Measurements from ENCODE around the gene STK39.
A peak's percentile ranks its signal among the peaks of the same experiment; 100 is the strongest.

The STK39 gene

DNA sequence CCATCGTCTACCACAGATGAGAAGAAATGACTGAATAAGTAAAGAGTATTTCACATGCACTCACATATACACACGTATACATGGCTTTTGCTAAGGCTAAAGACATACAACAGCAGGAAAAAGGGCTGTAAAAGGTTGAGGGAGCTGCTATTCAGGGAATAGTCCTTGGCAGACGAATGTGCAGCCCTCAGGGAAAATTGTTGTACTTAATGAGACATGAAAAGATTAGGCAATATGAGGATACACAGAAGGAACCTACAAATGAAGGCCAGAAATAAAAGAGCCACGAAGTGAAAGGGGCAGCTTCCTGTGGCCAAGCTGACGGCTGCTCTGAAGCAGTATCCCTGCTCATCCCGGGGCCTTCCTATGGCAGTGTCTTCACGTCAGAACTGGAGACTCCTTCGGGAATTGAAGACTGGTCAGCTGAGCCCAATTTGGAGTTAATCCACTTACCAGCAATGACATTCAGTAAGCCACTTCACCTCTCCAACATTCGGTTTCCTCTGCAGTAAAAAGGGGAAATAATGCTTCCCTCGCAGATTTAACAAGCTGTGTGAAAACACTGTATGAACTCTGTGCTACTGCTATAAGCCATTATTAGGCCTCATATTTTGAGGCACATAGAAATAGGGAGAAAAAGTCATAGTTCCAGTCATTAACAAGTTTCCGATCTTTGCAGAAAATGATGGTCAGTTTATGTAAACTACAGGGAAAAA is 221.8 kb downstream of the STK39 start:
- H3K9me3 ChIP-seq (ENCODE audit: control insufficient read depth in 1 of 2, low read length in 2 of 2): no peaks in the 10 kb centered on the region
- H3K4me1 ChIP-seq (ENCODE audit: control insufficient read depth in 1 of 2, insufficient read depth in 2 of 2, low read length in 2 of 2): peaks cover 21 to 25% of the 10 kb centered on the region in 2 donors
- H3K27ac ChIP-seq (ENCODE audit: low read depth, low read length): no peak overlapping the region
- H3K4me3 ChIP-seq (ENCODE audit: low read depth in 1 of 2, low read length in 2 of 2): peak overlapping the region in 1 of 2 donors; percentile 5
- H3K9ac ChIP-seq (ENCODE audit: low read depth in 1 of 2, low read length in 2 of 2): no peak overlapping the region
- peaks cover 4% of the 10 kb centered on the region in 2 donors for H3K36me3 ChIP-seq (ENCODE audit: control insufficient read depth in 1 of 2, insufficient read depth in 2 of 2, low read length in 2 of 2)
- H3K27me3 ChIP-seq (ENCODE audit: control insufficient read depth in 1 of 2, insufficient read depth in 2 of 2, low read length in 2 of 2): no peaks in the 10 kb centered on the region

DNA sequence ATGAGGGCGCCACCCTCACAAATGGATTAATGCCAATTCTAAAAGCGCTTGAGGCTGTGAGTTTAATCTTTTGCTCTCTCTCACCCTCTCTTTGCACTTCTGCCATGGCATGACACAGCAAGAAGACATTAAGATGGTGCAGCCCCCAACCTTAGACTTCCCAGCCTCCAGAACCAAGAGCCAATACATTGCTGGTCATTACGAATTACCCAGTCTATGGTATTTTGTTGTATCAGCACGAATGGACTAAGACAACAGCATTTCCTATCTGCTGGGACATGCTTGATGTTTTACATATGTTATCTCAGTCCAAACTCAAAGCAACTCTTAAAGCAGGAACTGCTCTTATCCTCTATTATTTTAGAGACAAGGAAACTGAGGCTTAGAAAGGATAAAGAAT is 222.9 kb downstream of the STK39 start:
- Histone ChIP-seq H3K9ac (ENCODE audit: low read depth in 1 of 2, low read length in 2 of 2) (no peak overlapping the region), H3K4me1 (ENCODE audit: control insufficient read depth in 1 of 2, insufficient read depth in 2 of 2, low read length in 2 of 2) (peaks cover 21 to 25% of the 10 kb centered on the region in 2 donors), H3K27me3 (ENCODE audit: control insufficient read depth in 1 of 2, insufficient read depth in 2 of 2, low read length in 2 of 2) (no peaks in the 10 kb centered on the region), H3K9me3 (ENCODE audit: control insufficient read depth in 1 of 2, low read length in 2 of 2) (no peaks in the 10 kb centered on the region), H3K36me3 (ENCODE audit: control insufficient read depth in 1 of 2, insufficient read depth in 2 of 2, low read length in 2 of 2) (peaks cover 4% of the 10 kb centered on the region in 2 donors), H3K27ac (ENCODE audit: low read depth, low read length) (no peak overlapping the region), H3K4me3 (ENCODE audit: low read depth in 1 of 2, low read length in 2 of 2) (no peak overlapping the region)

DNA sequence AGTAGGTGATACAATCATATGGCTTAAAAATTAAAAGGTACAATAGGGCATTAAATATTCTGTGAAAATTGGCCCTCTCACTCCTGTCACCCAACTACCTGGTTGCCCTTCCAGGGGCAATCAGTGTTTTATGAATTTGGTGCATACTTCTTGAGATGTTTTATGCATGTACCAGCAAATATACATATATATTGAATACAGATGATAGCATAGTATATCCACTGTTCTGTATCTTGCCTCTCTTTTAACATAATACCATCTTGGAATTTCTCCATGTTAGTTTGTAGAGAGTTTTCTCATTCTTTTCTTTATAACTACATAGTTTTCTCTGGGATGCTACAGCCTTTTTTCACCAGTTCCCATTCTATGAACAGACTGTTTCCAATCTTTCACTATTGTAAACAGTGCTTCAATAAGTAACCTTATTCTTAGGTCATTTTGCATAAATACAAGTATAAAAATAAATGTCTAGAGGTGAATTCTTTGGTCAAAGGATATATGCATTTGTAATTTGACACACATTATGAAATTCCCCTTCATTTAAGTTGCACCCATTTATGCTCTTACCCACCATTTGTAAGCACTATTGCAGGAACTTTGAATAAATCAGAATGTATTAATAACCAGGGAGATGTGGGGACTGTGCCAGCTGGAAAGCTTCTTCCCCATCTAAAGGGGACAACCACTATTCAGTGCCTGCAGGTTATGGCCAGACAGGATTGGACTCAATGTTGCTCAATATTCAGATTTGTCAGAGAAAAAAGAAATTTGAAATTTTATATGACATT is 225.4 kb downstream of the STK39 start:
- Histone ChIP-seq H3K27ac (ENCODE audit: low read depth, low read length) (no peak overlapping the region), H3K36me3 (ENCODE audit: control insufficient read depth in 1 of 2, insufficient read depth in 2 of 2, low read length in 2 of 2) (peaks cover 4% of the 10 kb centered on the region in 2 donors), H3K4me3 (ENCODE audit: low read depth in 1 of 2, low read length in 2 of 2) (no peak overlapping the region), H3K9me3 (ENCODE audit: control insufficient read depth in 1 of 2, low read length in 2 of 2) (no peaks in the 10 kb centered on the region), H3K9ac (ENCODE audit: low read depth in 1 of 2, low read length in 2 of 2) (no peak overlapping the region), H3K27me3 (ENCODE audit: control insufficient read depth in 1 of 2, insufficient read depth in 2 of 2, low read length in 2 of 2) (no peaks in the 10 kb centered on the region), H3K4me1 (ENCODE audit: control insufficient read depth in 1 of 2, insufficient read depth in 2 of 2, low read length in 2 of 2) (peaks cover 6 to 23% of the 10 kb centered on the region in 2 donors)

DNA sequence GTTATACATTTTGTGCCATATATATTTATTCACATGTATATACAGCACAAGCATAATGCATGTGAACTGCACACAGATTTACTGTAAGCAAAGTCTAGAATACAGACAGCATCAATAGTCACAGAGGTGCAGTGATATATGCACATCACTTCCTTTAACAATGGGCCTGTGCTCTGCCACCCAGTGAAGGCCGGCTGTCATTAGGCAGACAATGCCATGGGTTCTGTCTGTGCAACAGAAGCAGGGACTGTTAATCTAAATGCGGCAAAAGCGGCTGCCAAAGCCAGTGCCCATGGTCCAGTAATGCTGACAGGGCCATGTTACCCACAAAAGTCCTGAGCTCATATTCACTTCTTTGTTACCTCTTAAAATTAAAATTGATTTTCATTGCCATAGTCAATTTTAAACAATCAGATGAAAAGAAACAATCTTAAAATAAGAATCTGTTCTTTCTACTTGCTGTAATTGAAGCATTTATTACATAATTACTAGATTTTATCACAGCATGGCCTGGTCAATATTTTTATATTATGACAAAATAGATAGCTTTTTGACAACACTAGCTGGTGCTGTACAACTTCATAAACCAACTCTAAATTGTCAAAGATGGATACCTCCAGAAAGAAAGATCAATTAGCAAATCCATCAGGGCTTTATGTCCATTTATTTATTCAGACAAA is 232.0 kb downstream of the STK39 start:
- Histone ChIP-seq H3K27ac (ENCODE audit: low read depth, low read length) (no peak overlapping the region), H3K36me3 (ENCODE audit: control insufficient read depth in 1 of 2, insufficient read depth in 2 of 2, low read length in 2 of 2) (peaks cover 5 to 10% of the 10 kb centered on the region in 2 donors), H3K4me3 (ENCODE audit: low read depth in 1 of 2, low read length in 2 of 2) (no peak overlapping the region), H3K9me3 (ENCODE audit: control insufficient read depth in 1 of 2, low read length in 2 of 2) (no peaks in the 10 kb centered on the region), H3K9ac (ENCODE audit: low read depth in 1 of 2, low read length in 2 of 2) (no peak overlapping the region), H3K27me3 (ENCODE audit: control insufficient read depth in 1 of 2, insufficient read depth in 2 of 2, low read length in 2 of 2) (no peaks in the 10 kb centered on the region), H3K4me1 (ENCODE audit: control insufficient read depth in 1 of 2, insufficient read depth in 2 of 2, low read length in 2 of 2) (peaks cover 5 to 8% of the 10 kb centered on the region in 2 donors)

DNA sequence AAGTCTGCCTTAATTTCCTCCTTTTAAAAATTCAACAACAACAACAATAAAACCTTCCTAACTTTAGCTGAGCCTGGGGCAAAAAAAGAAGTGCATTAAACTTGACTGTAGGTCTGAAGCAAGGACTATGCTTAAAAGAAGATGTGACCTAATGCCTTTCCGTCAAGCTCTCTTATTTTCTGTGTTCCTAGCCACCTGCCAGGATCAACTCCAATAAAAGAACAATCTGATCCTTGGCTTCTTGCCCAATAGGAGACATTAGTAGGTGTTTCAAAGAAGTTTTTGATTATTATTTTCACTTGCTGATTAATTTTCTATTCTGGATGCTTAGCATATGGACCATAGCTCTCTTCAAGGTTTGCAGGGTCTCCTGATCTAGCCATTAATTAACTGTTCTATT is 237.5 kb downstream of the STK39 start:
- Histone ChIP-seq H3K9me3 (ENCODE audit: control insufficient read depth in 1 of 2, low read length in 2 of 2) (no peaks in the 10 kb centered on the region), H3K36me3 (ENCODE audit: control insufficient read depth in 1 of 2, insufficient read depth in 2 of 2, low read length in 2 of 2) (peaks cover 9 to 10% of the 10 kb centered on the region in 2 donors), H3K4me1 (ENCODE audit: control insufficient read depth in 1 of 2, insufficient read depth in 2 of 2, low read length in 2 of 2) (peaks cover 7 to 27% of the 10 kb centered on the region in 2 donors), H3K9ac (ENCODE audit: low read depth in 1 of 2, low read length in 2 of 2) (no peak overlapping the region), H3K27me3 (ENCODE audit: control insufficient read depth in 1 of 2, insufficient read depth in 2 of 2, low read length in 2 of 2) (no peaks in the 10 kb centered on the region), H3K4me3 (ENCODE audit: low read depth in 1 of 2, low read length in 2 of 2) (no peak overlapping the region), H3K27ac (ENCODE audit: low read depth, low read length) (no peak overlapping the region)

DNA sequence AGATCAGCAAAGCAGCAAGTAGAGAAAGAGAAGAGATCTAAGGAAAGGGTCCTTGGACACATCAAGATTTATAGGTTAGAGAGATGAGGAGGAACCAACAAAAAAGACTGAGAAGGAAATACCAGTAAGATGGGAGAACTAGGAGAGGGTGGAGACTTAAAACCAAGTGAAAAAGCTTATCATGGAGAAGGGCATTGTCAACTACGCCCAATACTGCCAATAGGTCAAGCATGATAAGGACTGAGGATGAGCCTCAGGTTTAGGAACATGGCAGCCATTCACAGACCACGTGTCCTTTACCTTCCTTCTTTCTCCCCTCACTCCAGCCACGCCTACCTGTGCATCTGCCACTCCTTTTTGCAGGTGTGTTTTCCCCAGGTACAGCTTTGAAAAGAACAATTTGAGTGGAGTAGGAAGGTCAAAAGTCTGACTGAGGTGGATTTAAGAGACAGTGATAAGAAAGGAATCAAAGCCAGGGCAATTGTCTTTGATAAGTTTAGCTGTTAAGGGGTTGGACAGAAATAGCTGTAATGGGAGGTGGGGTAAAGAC is 238.7 kb downstream of the STK39 start:
- H3K9ac ChIP-seq (ENCODE audit: low read depth in 1 of 2, low read length in 2 of 2): no peak overlapping the region
- H3K9me3 ChIP-seq (ENCODE audit: control insufficient read depth in 1 of 2, low read length in 2 of 2): no peaks in the 10 kb centered on the region
- peaks cover 7 to 27% of the 10 kb centered on the region in 2 donors for H3K4me1 ChIP-seq (ENCODE audit: control insufficient read depth in 1 of 2, insufficient read depth in 2 of 2, low read length in 2 of 2)
- no peak overlapping the region for H3K4me3 ChIP-seq (ENCODE audit: low read depth in 1 of 2, low read length in 2 of 2)
- H3K27ac ChIP-seq (ENCODE audit: low read depth, low read length): no peak overlapping the region
- H3K27me3 ChIP-seq (ENCODE audit: control insufficient read depth in 1 of 2, insufficient read depth in 2 of 2, low read length in 2 of 2): no peaks in the 10 kb centered on the region
- H3K36me3 ChIP-seq (ENCODE audit: control insufficient read depth in 1 of 2, insufficient read depth in 2 of 2, low read length in 2 of 2): peaks cover 6 to 9% of the 10 kb centered on the region in 2 donors

DNA sequence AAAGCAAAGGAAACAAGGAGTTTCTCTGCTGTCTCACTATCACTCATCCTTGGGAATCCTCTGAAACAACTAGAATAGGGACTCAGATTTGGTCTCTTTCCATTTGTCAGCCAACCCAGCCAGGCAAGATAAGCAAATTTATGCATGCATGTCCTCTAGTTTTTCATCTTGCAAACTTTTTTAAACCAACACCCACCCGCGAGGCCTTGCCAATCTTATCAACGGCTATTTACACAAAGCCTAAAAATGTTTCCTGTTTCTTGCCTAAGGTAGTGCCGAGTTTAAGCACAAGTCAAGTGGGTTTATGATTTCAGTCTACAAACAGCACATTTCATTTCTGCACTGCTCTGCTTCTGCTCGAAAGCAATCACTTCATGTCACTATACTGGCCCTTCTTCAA is 240.9 kb downstream of the STK39 start:
- Histone ChIP-seq H3K4me1 (ENCODE audit: control insufficient read depth in 1 of 2, insufficient read depth in 2 of 2, low read length in 2 of 2) (peaks cover 7 to 35% of the 10 kb centered on the region in 2 donors), H3K9ac (ENCODE audit: low read depth in 1 of 2, low read length in 2 of 2) (no peak overlapping the region), H3K4me3 (ENCODE audit: low read depth in 1 of 2, low read length in 2 of 2) (no peak overlapping the region), H3K36me3 (ENCODE audit: control insufficient read depth in 1 of 2, insufficient read depth in 2 of 2, low read length in 2 of 2) (peaks cover 2 to 6% of the 10 kb centered on the region in 2 donors), H3K27ac (ENCODE audit: low read depth, low read length) (no peak overlapping the region), H3K9me3 (ENCODE audit: control insufficient read depth in 1 of 2, low read length in 2 of 2) (no peaks in the 10 kb centered on the region), H3K27me3 (ENCODE audit: control insufficient read depth in 1 of 2, insufficient read depth in 2 of 2, low read length in 2 of 2) (no peaks in the 10 kb centered on the region)

DNA sequence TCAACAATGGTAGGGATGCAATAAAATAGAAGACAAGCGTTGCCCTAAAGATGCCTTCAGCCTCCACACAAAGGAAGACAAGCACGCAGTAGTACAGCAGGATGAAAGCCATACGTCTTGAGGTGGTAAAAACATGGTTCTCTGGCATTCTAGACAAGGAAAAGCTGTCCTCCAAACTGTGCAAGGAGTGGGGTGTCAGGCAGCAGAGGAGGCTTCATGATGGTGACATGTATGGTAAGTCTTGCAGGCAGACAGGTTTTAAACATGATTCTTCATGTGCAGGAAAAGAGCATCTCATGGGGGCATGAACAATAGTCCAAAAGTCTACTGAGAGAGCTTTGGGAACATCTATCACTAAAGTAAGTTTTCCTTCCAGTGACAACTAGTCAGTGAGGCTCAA is 241.8 kb downstream of the STK39 start:
- Histone ChIP-seq H3K9me3 (ENCODE audit: control insufficient read depth in 1 of 2, low read length in 2 of 2) (no peaks in the 10 kb centered on the region), H3K27me3 (ENCODE audit: control insufficient read depth in 1 of 2, insufficient read depth in 2 of 2, low read length in 2 of 2) (no peaks in the 10 kb centered on the region), H3K9ac (ENCODE audit: low read depth in 1 of 2, low read length in 2 of 2) (no peak overlapping the region), H3K4me3 (ENCODE audit: low read depth in 1 of 2, low read length in 2 of 2) (no peak overlapping the region), H3K36me3 (ENCODE audit: control insufficient read depth in 1 of 2, insufficient read depth in 2 of 2, low read length in 2 of 2) (peaks cover 0 to 4% of the 10 kb centered on the region in 2 donors), H3K4me1 (ENCODE audit: control insufficient read depth in 1 of 2, insufficient read depth in 2 of 2, low read length in 2 of 2) (peaks cover 7 to 35% of the 10 kb centered on the region in 2 donors), H3K27ac (ENCODE audit: low read depth, low read length) (no peak overlapping the region)

DNA sequence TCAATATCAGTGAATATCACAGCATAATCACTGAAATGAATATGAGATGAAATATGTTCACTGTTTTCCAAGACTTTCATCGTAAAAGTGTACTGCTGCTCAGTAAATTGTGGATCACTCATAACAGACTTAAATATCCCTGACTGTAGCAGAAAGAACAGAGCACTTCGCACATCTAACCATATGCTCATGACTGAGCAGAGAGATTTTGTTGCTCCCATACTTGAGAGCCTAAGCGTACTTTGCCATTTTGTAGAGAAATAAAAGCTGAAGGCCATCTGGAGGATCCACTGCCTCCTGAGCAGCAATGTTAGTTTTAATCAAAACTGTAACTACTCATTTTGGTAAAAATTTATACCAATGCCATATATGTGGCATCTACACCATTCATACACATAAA is 243.5 kb downstream of the STK39 start:
- Histone ChIP-seq H3K4me1 (ENCODE audit: control insufficient read depth in 1 of 2, insufficient read depth in 2 of 2, low read length in 2 of 2) (peaks cover 7 to 20% of the 10 kb centered on the region in 2 donors), H3K9me3 (ENCODE audit: control insufficient read depth in 1 of 2, low read length in 2 of 2) (no peaks in the 10 kb centered on the region), H3K4me3 (ENCODE audit: low read depth in 1 of 2, low read length in 2 of 2) (no peak overlapping the region), H3K27me3 (ENCODE audit: control insufficient read depth in 1 of 2, insufficient read depth in 2 of 2, low read length in 2 of 2) (no peaks in the 10 kb centered on the region), H3K27ac (ENCODE audit: low read depth, low read length) (no peak overlapping the region), H3K36me3 (ENCODE audit: control insufficient read depth in 1 of 2, insufficient read depth in 2 of 2, low read length in 2 of 2) (peaks cover 0 to 4% of the 10 kb centered on the region in 2 donors), H3K9ac (ENCODE audit: low read depth in 1 of 2, low read length in 2 of 2) (no peak overlapping the region)

Data from duodenal mucosa (tissue), 2 donors.